Dermis blood vessel endothelial cell (primary cell): Measurements from ENCODE around the gene KDELR1. TPM values are rescaled to one million over a fixed set of nuclear protein-coding genes. Genes with fewer than 3 reads are reported as not detected.

Source experiments
- DNase-seq: peaks from one replicate; pipeline ENCODE4 v3.0.0; 2010
- total RNA-seq: library from RNA; depleted of rRNA; stranded (reverse); fragments of >200 nt; gene quantifications from 2 replicates; pipeline ENCODE4 v1.2.3, GENCODE V29; 2014

Gene KDELR1
- total RNA-seq, 1 donor from 2014 or later = 37.6 TPM

DNA sequence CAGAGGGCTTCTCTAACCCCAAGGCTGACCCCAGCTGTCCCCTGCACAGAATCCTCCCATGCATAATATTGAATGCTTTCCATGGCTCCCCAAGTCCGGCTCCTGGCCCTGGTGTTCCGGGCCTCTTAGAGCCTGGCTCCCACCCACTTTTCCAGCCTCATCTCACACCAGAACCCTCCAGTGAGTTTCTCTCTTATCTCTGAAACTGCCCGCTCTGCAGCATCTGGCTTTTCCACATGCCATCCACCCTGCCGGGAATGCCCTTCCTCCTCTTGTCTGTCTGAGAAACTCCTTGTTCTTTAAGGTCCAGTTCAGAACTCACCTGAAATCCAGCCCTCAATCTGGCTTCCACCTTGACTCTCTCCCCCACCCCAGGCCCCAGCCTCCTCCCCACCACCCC, 20.4 kb downstream of the KDELR1 start:
- DNase-seq = no peak

DNA sequence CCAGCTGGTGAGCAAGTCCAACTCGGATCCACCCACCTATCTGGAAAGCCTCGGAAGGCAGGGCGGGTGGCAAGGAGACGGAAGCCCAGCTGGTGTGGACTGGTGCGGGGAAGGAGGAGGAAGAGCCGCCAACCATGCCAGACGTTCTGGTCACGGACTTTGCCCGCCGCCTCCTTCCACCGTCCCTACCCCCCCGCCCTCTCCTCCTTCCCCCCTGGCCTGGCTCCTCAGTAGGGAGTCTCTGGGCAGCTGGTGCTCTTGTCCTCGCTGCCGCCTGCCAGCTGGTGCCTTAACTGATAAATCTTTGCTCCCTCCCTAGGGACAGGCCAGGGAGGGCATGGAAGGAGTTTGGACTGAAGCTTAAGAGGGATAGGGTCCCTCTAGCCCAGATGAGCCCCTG, 22.4 kb downstream of the KDELR1 start:
- DNase-seq = no peak

DNA sequence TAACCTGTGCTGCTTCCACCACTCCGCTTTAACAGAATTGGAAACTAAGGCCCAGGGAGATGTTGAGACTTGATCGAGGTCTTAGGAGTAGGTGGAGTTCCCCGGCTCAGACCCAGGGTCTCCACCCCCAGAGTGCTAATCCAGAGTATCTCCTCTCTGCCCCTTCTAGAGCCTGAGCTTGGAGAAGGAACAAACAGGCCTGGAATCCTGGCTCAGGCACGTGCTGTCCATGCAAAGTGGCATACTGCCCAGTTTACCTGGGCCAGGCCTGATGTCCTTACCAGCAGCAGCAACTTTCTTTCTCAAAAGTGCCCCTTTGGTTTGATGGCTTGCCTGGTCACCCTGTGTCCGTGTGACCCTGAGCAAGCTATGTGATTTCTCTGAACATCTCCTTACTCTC, 23.5 kb downstream of the KDELR1 start:
- DNase-seq = no peak

DNA sequence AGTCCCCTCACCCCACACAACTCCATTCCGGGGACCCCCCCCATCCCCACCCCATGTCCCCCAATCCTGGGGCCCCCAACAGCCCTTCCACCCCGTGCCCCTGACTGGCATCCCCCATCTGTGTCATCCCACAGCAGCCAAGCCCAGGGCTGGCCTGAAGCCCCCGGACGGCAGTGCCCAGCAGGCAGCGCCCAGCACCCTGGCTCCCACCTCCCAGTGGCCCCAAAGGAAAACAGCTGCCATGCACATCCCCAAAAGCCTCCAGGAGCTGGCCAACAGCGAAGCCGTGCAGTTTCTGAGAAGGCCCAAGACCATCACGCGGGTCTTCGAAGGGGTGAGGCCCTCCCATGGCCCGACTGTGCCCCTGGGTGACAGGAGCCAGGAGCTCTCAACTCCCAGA, 25.7 kb downstream of the KDELR1 start:
- no peak for DNase-seq

DNA sequence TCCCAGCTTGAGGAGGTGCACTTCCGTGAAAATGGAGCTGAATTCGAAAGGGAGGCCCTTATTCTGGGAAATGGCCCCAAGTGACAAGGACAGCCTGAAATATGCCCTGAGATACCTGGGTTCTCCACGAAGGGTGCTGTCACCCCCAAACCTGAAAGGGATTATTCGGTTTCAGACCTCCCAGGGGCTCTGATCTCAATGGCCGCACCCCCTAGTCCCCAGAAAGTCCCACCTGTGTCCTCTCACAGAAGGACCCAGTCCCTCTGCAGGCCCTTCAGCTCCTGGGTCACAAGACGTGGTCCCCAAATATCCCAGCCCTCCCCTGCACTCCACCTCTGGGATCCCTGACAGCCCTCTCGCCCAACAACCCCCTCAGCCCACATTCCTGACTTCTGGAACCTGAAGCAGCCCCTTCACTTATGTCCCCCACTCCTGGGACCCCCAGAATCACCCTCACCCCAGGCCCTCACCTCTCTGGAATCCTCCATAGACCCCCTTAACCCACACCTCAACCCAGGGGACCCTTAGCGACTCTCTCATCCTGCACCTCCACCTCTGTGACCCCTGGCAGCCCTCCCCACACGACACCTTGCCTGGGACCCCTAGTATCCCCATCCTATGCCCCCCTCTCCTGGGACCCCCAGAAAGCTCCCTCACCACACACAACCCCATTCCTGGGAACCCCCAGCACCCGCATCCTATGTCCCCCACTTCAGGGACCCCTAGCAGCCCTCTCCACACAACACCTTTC, 26.6 kb downstream of the KDELR1 start:
- DNase-seq = no peak

DNA sequence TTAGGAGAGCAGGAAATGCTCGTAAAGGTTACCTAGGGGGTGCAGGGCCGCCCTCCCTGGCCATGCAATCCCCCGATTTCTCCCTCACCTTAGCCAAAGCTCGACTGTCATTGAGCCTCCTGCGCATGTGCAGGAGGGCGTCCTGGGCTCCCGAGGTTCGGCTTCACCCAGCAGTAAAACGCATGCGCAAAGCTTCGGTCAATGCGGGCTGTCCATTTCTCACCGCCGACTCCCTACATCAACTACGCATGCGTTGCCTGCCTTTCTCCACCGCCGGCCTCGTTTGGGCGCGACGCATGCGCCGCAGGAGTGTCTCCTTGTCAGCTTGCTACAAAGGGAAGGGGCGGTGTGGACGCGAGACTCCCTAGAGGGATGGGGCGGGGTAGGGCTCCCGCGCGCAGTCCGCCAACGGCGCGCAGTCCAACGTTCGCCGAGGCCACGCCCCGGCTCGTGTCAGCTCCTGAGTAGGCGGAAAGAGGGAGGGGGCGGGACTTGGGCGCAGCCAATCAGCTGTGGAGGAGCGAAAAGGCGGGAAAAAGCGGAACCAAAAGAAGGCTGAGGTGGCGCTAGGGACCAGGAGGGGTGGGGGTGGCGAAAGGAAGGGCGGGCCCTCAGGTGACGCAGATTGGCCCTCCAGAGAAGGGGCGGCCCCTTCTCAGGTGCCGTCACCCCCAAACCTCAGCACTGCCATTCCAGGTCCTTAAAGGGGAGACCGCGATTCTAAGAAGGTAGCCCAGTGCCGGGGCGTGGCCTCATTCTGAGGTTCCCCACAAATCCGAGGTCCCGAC, 27.3 kb downstream of the KDELR1 start, which contains the start of the genes SYNGR4 and TMEM143:
SYNGR4 (plus strand) TSS at position 558 of the 788 bp plus-strand sequence. CDS start 1,476 bp downstream, outside the sequence.
TMEM143 (minus strand) TSS at position 131 of the 788 bp plus-strand sequence; CDS start at position 111, 20 bp downstream.
- peak; percentile 100 for DNase-seq

DNA sequence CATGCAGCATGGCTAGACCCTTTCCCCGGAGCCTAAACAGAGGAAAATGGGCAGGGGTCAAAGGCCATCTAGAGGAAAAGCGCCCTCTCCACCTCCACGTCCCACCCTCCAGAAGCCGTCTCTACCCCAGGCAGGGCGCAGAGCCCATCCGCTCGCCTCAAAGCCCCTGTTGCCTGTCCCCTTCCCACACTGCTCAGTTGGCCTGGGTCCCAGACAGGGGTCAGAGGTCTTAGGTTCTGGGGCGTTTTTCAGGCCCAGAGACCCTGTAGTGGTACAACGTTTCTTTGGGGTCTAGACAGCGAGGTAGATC, 27.9 kb downstream of the KDELR1 start:
- DNase-seq = no peak

DNA sequence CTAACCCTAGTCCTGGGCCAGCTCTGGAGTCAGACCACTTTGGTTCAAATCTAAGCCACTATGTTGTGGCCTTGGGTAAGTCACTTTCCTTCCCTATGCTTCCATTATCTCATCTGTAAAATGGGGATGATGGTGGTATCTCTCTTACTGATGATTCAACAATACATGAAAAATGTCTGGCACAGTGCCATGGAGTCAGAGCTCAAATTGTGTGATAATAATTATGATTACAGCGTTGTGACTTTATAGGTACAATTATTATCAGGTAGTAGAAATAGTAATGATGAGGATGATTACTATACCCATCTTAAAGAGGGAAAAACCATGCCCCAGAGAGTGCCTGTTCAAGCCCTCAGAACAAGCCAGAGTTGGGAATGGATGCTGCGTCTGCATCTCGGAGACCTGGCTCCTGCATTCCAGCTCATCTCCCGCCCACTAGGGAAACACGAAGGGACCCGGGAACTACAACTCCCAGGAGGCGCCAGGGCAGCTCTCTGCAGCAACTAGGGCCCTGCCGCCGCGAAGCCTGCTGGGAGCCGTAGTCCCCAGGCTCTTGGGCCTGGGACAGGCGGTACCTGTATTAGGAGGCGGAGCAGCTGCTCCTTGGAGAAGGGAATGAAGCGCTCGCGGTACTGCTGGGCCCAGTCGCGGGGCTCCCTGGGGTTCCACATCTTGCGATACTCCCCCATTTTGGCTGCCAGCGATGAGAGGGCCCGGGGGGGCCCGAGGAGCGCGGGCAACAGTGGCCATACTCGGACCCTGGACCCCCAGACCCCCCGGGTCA, 28.4 kb downstream of the KDELR1 start:
- DNase-seq = peak; percentile 97

DNA sequence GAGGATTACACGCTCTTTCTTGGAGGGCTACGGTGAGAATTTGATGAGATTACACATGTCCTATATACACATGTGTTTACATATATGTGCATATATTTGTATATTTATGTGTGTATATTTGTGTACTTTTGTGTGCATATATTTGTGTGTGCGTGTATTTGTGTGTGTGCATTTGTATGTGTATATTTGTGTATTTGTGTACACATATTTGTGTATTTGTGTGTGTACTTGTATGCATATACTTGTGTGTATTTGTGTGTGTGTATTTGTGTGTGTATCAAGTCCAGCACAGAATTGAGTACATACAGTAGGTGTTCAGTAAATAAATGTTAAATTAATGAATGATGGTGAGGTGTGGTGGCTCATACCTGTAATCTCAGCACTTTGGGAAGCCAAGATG, 29.4 kb downstream of the KDELR1 start:
- no peak for DNase-seq

DNA sequence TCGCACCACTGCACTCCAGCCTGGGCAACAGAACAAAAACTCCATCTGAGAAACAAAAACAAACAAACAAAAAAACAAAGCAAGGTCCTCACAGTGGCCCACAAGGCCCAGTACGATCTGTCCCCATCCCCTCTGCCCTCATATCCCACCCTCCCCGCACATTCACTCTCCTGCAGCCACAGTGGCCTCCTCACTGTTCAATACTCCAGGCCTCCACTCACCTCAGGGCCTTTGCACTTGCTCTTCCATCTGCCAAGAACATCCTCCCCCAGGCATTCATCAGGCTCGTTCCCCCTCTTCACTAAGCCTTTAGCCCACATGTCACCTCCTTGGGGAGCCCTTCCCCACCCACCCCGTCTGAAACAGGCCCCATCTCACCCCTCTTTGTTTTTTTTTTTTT, 32.2 kb downstream of the KDELR1 start:
- DNase-seq = no peak

DNA sequence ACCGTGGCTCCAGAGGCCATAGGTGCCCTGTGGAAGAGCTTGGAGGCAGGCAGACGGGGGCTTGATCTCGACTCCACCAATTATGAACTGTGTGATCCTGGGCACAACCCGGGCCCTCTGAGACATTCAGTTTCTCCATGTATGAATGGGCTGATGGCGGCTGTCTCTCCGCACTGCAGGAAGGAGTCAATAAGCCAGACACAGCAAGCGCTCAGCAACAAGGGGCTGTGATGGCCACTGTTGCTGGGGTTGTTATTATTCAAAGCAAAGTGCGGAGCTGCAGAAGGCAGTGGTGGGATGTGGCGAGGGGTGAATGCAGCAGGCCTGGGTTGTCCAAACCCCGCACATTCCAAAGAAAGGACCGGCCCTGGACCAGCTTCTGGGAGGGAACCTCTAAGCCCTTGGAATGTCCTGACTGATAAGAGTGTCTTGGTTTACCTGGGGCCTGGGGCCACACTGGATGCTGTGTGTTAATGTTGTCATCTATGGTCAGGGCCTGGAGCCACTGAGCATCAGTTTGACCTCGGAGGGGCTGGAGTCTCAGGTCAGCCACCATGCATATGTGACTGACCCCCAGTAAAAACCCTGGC, 35.9 kb downstream of the KDELR1 start:
- DNase-seq = no peak

DNA sequence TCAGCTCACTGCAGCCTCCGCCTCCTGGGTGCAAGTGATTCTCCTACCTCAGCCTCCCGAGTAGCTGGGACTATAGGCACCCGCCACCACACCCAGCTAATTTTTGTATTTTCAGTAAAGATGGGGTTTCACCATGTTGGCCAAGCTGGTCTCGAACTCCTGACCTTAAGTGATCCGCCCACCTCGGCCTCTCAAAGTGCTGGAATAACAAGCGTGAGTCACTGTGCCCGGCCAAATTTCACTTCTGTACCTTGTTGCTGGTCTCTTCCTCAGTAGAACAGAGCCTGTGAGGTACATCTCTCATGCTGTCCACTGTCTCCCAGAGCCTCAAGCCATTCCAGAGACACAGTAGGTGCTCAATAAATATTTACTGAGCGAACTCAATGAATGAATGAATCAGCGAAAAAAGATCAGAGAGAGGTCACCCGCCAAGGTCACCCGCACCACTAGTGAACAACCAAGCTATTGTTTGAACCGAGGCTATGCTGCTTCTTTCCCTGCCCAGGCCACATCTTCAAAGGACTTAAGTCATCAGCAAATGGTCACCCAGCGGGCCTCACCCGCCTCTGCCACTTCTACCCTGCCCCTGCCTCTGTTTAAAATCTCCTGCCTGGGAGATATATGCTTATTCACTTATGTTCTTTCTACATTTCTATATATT, 36.9 kb downstream of the KDELR1 start:
- no peak for DNase-seq

DNA sequence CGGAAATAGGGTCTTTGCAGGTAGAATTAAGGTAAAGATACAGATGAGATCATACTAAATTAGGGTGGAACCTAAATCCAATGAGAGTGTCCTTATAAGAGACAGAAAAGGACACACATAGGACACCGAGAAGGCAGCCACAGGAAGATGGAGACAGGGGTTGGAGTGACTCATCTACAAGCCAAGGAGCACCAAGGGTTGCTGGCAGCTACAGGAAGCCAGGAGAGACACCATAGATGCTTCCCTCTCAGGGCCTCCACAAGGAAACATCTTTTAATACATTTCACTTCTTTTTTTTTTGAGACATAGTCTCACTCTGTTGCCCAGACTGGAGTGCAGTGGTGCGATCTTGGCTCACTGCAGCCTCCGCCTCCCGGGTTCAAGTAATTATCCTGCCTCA, 37.7 kb downstream of the KDELR1 start:
- no peak for DNase-seq

DNA sequence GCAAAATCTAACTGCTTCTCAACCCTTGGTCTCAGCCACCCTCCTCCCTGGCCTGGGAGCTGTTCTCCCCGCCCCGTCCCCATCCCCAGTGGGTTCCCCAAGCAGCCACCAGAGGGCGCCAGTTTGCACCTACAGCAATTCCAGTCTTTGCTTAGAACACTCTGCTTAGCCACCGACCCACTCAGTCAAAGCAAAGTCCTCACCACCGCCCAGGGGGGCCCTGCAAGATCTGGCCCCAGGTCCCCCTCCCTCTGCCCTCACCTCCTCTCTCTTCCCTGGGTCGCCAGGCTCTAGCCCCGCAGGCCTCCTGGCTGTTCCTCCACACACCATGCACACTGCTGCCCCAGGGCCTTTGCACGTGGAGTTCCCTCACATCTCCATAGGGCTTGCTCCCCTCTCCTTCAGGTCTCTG, 40.0 kb downstream of the KDELR1 start:
- DNase-seq = peak; percentile 80

DNA sequence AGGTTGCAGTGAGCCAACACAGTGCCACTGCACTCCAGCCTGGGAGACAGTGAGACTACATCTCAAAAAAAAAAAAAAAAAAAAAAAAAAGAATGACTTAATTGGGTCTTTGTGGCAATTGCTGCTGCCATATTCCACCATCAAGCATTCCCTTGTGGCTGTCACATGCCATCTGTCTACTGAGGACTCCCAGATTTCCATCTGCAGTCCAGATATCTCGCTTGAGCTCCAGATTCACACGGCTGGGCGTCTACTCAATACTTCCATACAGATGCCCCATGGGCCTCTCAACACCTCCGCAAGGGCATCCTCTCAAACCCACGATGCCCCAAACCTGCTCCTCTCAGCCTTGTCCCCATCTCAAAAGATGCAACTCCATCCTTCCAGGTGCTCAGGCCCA, 40.5 kb downstream of the KDELR1 start:
- no peak for DNase-seq

DNA sequence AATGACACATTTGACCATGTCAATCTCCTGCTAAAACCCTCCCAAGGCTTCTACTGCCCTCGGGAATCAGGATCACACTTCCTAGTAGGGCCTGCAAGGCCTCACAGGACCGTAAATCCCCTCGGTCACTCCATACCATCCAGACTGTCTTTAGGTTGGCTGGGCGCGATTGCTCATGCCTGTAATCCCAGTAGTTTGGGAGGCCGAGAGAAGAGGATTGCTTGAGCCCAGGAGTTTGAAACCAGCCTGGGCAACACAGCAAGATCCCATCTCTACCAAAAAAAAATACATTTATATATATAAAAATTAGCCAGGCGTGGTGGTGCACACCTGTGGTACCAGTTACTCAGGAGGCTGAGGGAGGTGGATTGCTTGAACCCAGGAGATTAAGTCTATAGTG, 42.6 kb downstream of the KDELR1 start:
- DNase-seq = no peak

DNA sequence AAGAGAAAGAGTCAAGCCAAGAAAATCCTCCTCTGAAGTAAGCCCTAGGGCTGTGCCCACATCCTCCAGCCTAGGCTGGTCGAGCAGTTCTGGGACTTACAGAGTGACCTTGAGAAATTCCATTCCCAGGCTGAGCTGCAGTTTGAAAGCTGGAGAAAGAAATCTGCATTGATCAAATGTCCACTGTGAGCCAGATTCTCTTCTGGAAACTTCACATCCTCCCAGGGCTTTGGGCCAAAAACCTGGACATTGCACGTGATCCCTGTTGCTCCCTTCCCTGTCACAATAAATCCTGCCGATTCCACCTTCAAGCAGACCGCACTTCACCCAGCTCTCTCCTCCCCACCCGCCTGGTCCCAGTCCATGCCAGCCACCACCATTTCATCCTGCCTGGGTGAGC, 43.3 kb downstream of the KDELR1 start:
- DNase-seq = peak; percentile 75

DNA sequence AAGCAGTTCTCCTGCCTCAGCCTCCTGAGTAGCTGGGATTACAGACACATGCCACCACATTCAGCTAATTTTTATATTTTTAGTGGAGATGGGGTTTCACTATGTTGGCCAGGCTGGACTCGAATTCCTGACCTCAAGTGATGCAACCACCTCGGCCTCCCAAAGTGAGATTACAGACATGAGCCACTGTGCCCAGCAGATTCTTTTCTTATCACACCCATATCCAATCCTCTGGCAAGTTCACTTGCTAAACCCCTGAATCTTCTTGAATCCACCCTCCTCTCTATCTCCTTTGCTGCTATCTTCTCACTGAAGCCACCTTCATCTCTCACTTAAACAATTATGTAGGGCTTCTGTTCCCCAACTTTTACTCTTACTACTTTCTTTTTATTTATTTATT, 45.2 kb downstream of the KDELR1 start:
- DNase-seq = no peak

DNA sequence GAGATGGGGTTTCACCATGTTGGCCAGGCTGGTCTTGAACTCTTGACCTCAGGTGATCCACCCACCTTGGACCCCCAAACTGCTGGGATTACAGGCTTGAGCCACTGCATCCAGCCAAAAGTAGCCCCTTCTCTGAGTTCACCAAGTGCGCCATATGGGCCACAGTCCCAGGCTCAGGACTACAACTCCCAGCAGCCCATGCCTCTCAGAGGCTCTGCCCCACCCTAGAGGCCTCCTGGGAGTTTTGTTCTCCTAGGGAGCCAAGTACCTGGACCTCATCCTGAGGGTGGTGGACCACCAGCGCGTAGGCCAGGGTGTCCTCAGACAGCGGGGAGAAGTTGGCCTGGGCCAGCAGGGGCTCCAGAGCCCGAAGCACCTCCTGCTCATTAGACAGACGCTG, 46.5 kb downstream of the KDELR1 start:
- DNase-seq = no peak

DNA sequence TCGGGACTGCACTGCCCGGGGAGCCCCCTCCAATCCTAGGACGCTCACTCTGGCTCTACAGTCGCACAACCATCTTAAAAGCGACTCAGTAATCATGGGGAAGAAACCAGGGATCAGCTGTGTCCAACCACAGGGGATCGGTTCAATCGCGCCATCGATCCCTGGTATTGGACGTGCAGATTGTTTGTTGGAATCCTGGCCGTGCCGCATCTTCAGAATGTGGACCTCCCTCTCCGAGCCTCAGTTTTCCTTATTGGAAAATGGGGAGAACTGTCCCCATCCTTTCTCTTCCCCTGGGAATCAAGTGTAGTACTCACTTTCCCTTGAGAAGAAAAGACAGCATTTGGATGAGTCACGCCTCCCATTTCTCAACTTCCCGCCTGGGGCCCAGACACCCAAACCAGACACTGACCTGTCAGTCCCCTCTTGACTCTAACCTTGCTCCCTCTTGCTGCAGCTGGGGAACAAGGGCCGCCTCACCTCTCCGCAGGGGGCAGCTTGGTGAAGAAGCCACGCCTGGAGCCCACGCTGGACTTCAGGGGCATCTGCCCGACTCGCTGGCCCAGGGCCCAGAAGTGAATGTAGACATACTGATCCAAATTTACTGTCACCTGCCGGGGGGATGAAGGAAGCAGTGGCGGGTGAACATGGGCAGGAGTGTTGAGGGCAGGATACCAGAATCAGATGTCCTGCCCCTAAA, 48.4 kb downstream of the KDELR1 start:
- DNase-seq = no peak

DNA sequence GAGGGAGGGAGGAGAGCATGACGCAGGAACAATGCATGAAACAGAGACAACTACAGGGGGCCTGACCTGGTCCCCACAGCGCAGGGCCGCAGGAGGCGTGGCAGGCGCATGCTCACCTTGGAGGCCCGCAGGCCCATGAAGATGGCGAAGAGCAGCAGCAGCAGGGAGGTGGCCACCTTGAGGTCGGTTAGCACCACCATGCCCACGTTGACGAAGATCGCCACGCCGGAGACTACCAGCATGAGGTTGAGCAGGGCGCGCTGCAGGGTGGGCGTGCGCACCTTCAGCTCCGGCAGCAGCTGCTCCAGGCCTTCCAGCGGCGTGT, 49.0 kb downstream of the KDELR1 start:
- no peak for DNase-seq
